Stimulated activated CD4-positive, alpha-beta T cell treated with anti-CD3 and anti-CD28 coated beads, Interleukin-2, amount 100 ng/mL, for 4 hours (primary cell): Measurements from ENCODE around the gene TPSAB1.
A peak's percentile ranks its signal among the peaks of the same experiment; 100 is the strongest.
"Not testable (repeated sequence)": the region's sequence is repeated elsewhere in the genome, so short reads cannot be mapped to it uniquely, and the experiment has no call there.

Experiments used
- DNase-seq: peaks from one replicate; pipeline ENCODE4 v3.0.0-alpha.2; 2020; ENCODE audit warnings: low read depth

The TPSAB1 gene

DNA sequence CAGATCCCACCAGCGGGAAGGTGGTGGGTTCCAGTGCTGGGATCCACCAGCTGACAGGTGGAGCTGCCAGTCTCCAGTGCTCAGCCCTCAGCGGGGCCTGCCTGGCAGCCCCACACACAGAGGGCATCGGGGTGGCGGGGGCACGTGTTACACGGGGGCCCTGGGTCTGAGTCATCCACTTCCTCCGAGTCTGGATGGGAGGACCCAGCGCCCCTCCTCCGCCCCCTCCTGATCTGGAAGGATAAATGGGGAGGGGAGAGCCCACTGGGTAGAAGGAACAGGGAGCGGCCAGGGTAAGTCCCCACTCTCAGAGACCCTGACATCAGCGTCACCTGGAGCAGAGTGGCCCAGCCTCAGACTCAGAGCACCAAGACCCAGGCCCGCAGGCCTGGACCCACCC is at the start of gene TPSAB1:
TSS of gene TPSAB1 (plus strand) at position 270 of the 400 bp plus-strand sequence. CDS start 234 bp downstream, outside the sequence.
- not testable (repeated sequence) for DNase-seq

GRCh38 chr16:1190789-1191188 is 49.7 kb upstream of the TPSAB1 start:
- DNase-seq: not testable (repeated sequence)

GRCh38 chr16:1192384-1193073 is 48.0 kb upstream of the TPSAB1 start:
- no peak for DNase-seq

GRCh38 chr16:1193143-1193824 is 47.2 kb upstream of the TPSAB1 start:
- DNase-seq: no peak

GRCh38 chr16:1193825-1194581 is 46.5 kb upstream of the TPSAB1 start:
- DNase-seq: no peak

GRCh38 chr16:1194665-1195392 is 45.7 kb upstream of the TPSAB1 start:
- peak; percentile 13 for DNase-seq

DNA sequence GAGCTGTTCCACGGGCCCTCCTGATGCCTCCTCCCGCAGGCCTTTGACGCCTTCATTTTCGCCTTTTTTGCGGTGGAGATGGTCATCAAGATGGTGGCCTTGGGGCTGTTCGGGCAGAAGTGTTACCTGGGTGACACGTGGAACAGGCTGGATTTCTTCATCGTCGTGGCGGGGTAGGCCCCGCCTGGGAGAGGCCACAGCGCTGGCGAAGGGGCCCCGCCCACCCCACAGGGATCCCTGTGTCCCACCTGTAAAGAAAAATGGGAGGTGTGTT is 45.2 kb upstream of the TPSAB1 start:
- DNase-seq: no peak

- no peak for DNase-seq
These were observed 44.0 kb upstream of the TPSAB1 start for GRCh38 chr16:1196494-1196893.

- no peak for DNase-seq
These were observed 43.2 kb upstream of the TPSAB1 start for GRCh38 chr16:1197237-1197866.

DNA sequence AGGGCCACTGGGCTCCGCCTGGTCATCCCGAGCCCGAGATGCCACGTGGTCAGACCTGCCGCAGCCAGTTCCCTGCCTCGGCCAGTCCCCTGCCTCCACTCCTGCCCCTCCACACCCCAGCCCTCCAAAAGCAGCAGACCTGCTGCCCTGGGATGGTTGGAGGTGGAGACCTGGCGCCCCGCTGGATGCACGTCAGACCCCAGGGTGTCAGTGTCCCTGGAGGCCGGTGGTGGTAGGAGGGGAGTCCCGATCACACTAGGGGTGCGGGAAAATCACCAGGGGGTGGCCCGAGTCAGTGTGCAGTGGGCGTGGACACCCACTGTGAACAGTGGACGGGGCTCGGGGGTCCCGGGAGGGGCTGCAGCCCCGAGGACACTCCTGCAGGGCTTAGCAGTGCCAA is 42.3 kb upstream of the TPSAB1 start:
- no peak for DNase-seq

DNA sequence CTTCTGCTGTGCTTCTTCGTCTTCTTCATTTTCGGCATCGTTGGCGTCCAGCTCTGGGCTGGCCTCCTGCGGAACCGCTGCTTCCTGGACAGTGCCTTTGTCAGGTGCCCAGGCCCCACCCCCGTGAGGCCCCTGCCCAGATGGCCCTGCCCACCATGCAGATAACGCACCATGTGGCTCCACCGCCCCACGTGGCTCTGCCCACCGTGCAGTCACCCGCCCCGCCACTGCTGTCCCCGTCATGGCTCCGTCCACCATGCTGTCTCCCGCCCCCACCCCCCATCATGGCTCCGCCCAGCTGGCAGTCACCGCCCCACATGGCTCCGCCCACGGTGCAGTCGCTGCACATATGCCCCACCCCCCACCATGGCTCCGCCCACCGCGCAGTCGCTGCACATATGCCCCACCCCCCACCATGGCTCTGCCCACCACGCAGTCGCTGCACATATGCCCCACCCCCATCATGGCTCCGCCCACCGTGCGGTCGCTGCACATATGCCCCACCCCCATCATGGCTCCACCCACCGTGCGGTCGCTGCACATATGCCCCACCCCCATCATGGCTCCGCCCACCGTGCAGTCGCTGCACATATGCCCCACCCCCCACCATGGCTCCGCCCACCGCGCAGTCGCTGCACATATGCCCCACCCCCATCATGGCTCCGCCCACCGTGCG is 41.7 kb upstream of the TPSAB1 start:
- DNase-seq: not testable (repeated sequence)

GRCh38 chr16:1199347-1200013 is 41.0 kb upstream of the TPSAB1 start:
- DNase-seq: no peak

DNA sequence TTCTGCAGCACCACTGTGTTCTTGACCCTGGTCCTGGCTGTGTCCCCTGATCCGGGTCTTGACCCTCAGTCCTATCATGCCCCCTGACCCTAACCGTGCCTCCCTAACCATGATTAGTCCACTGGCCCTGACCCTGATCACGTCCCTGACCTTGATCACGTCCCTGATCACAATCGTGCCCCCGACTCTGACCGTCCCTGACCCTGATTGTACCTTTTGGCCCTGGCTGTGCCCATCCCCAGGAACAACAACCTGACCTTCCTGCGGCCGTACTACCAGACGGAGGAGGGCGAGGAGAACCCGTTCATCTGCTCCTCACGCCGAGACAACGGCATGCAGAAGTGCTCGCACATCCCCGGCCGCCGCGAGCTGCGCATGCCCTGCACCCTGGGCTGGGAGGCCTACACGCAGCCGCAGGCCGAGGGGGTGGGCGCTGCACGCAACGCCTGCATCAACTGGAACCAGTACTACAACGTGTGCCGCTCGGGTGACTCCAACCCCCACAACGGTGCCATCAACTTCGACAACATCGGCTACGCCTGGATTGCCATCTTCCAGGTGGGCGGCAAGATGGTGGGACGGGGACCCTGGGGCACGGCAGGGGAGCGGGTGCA is 40.4 kb upstream of the TPSAB1 start:
- DNase-seq: no peak

GRCh38 chr16:1201444-1201843 is 39.1 kb upstream of the TPSAB1 start:
- DNase-seq: no peak

- no peak for DNase-seq
These were observed 38.2 kb upstream of the TPSAB1 start for GRCh38 chr16:1202274-1202673.

- DNase-seq: no peak
These were observed 35.6 kb upstream of the TPSAB1 start for GRCh38 chr16:1204933-1205332.

GRCh38 chr16:1206326-1206725 is 34.2 kb upstream of the TPSAB1 start:
- no peak for DNase-seq

- DNase-seq: no peak
These were observed 33.7 kb upstream of the TPSAB1 start for GRCh38 chr16:1206786-1207185.

DNA sequence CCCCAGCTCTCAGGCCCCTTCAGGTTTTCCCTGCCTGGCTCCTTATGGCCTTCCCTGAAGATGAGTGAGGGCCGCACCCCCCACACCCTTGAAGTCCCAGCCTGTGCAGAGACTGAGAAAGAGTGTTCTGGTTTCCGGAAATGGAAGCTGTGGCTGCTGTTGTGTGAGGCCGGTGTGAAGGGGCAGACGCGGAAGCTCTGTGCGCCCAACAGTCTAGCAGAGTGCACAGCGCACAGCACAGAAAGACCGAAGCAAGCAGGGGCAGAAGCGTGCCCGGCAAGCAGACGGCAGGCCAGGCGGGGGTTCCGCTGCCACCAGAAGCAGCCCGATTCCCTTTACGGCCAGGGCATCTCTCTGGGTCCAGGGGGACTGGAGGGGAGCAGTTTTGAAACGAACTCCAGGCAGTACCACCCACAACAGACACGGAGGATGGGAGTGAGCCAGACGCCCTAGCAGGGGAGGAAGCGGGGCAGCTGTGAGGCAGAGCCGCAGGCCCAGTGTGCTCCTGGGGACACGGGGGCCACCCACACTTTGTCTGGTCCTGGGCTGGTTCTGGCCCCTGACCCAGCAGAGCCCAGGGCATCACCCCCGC is 32.2 kb upstream of the TPSAB1 start:
- no peak for DNase-seq

- DNase-seq: no peak
These were observed 31.4 kb upstream of the TPSAB1 start for GRCh38 chr16:1209081-1209480.
